H9 (cell line): Measurements from ENCODE around the gene ANKRD29. TPM values are rescaled to one million over a fixed set of nuclear protein-coding genes. Genes with fewer than 3 reads are reported as not detected.

Experiments
- DNase-seq: peaks from one replicate; pipeline ENCODE4 v3.0.0-alpha.2; 2017
- H2AFZ ChIP-seq: one replicate; pipeline ENCODE4 v1.6.1; 2013; ENCODE audit warnings: mild to moderate bottlenecking, low read length, control low read depth, moderate library complexity
- H2AK5ac ChIP-seq: 2 replicates; pipeline ENCODE4 v1.6.1; 2013; ENCODE audit warnings: low read length, control low read depth, mixed read lengths; ENCODE audit not compliant: insufficient read length
- H2BK120ac ChIP-seq: one replicate; pipeline ENCODE4 v1.6.1; 2013; ENCODE audit warnings: low read depth, mild to moderate bottlenecking, low read length, control low read depth, inconsistent platforms; ENCODE audit not compliant: poor library complexity, severe bottlenecking
- H2BK12ac ChIP-seq: 2 replicates; pipeline ENCODE4 v1.6.1; 2013; ENCODE audit warnings: low read length, control low read depth, mixed read lengths, low read depth; ENCODE audit not compliant: insufficient read length
- H2BK15ac ChIP-seq: 2 replicates; pipeline ENCODE4 v1.6.1; 2013; ENCODE audit warnings: low read depth, low read length, control low read depth
- H2BK20ac ChIP-seq: one replicate; pipeline ENCODE4 v1.6.1; 2013; ENCODE audit warnings: low read depth, mild to moderate bottlenecking, low read length, control low read depth, inconsistent platforms; ENCODE audit not compliant: poor library complexity, severe bottlenecking
- H2BK5ac ChIP-seq: 2 replicates; pipeline ENCODE4 v1.6.1; 2013; ENCODE audit warnings: low read length, control low read depth, mixed read lengths; ENCODE audit not compliant: insufficient read length
- H3K14ac ChIP-seq: 2 replicates; pipeline ENCODE4 v1.6.1; 2013; ENCODE audit warnings: low read length, control low read depth; ENCODE audit not compliant: insufficient read depth
- H3K18ac ChIP-seq: 2 replicates; pipeline ENCODE4 v1.6.1; 2013; ENCODE audit warnings: low read depth, mild to moderate bottlenecking, mixed read lengths, low read length, control low read depth; ENCODE audit not compliant: insufficient read length
- H3K23ac ChIP-seq: 2 replicates; pipeline ENCODE4 v1.6.1; 2013; ENCODE audit warnings: low read length, control low read depth, mixed read lengths, low read depth; ENCODE audit not compliant: insufficient read length
- H3K23me2 ChIP-seq: 2 replicates; pipeline ENCODE4 v1.6.1; 2013; ENCODE audit warnings: low read depth, mild to moderate bottlenecking, mixed read lengths, low read length, control low read depth; ENCODE audit not compliant: insufficient read length, poor library complexity, severe bottlenecking
- H3K27ac ChIP-seq: 2 replicates; pipeline ENCODE4 v1.5.1; 2013; ENCODE audit warnings: low read length, control low read depth, mixed read lengths, low read depth; ENCODE audit not compliant: insufficient read length
- H3K27me3 ChIP-seq: 2 replicates; pipeline ENCODE4 v1.6.1; 2013; ENCODE audit warnings: low read length, control low read depth, inconsistent platforms; ENCODE audit not compliant: insufficient read depth
- H3K4ac ChIP-seq: 2 replicates; pipeline ENCODE4 v1.6.1; 2013; ENCODE audit warnings: low read depth, mild to moderate bottlenecking, control low read depth, inconsistent platforms, low read length, moderate library complexity
- H3K4me1 ChIP-seq: 2 replicates; pipeline ENCODE4 v1.6.1; 2013; ENCODE audit warnings: low read length, control low read depth, inconsistent platforms; ENCODE audit not compliant: insufficient read depth
- H3K4me2 ChIP-seq: 2 replicates; pipeline ENCODE4 v1.6.1; 2013; ENCODE audit warnings: low read length, control low read depth, mixed read lengths; ENCODE audit not compliant: insufficient read length, insufficient read depth
- H3K56ac ChIP-seq: 2 replicates; pipeline ENCODE4 v1.6.1; 2013; ENCODE audit warnings: low read depth, mild to moderate bottlenecking, mixed read lengths, low read length, control low read depth; ENCODE audit not compliant: insufficient read length
- H3K79me1 ChIP-seq: 2 replicates; pipeline ENCODE4 v1.6.1; 2013; ENCODE audit warnings: low read depth, mild to moderate bottlenecking, moderate library complexity, low read length, control low read depth, inconsistent platforms; ENCODE audit not compliant: insufficient read depth, poor library complexity, severe bottlenecking
- H3K79me2 ChIP-seq: 2 replicates; pipeline ENCODE4 v1.6.1; 2013; ENCODE audit warnings: low read length, control low read depth, inconsistent platforms; ENCODE audit not compliant: insufficient read depth
- H3K9ac ChIP-seq: 2 replicates; pipeline ENCODE4 v1.6.1; 2013; ENCODE audit warnings: low read length, control low read depth, mixed read lengths; ENCODE audit not compliant: insufficient read length; ENCODE audit errors: extremely low read depth
- H3K9me3 ChIP-seq: one replicate; pipeline ENCODE4 v1.6.1; 2013; ENCODE audit warnings: low read depth, low read length, inconsistent platforms; ENCODE audit not compliant: control insufficient read depth
- H3T11ph ChIP-seq: one replicate; pipeline ENCODE4 v1.6.1; 2013; ENCODE audit warnings: mild to moderate bottlenecking, low read length, control low read depth, inconsistent platforms
- H4K20me1 ChIP-seq: one replicate; pipeline ENCODE4 v1.6.1; 2013; ENCODE audit not compliant: control insufficient read depth, insufficient read length, insufficient read depth
- H4K5ac ChIP-seq: 2 replicates; pipeline ENCODE4 v1.6.1; 2013; ENCODE audit warnings: low read depth, mild to moderate bottlenecking, mixed read lengths, low read length, control low read depth; ENCODE audit not compliant: insufficient read length
- H4K8ac ChIP-seq: replicated peaks from 2 replicates; pipeline ENCODE4 v1.6.1; 2013; ENCODE audit warnings: low read length, control low read depth, mixed read lengths, low read depth; ENCODE audit not compliant: insufficient read length
- H4K91ac ChIP-seq: 2 replicates; pipeline ENCODE4 v1.6.1; 2013; ENCODE audit warnings: low read depth, mild to moderate bottlenecking, moderate library complexity, mixed read lengths, low read length, control low read depth; ENCODE audit not compliant: insufficient read length
- H3K27ac Mint-ChIP-seq, 3 experiments: 2 replicates in 2 of 3; 3 replicates in 1 of 3; pipeline ENCODE4 v1.8.0; 2020 to 2021; ENCODE audit warnings: mixed read lengths in 3 of 3, mild to moderate bottlenecking in 1 of 3, moderate library complexity in 1 of 3
- H3K27me3 Mint-ChIP-seq: 2 replicates; pipeline ENCODE4 v1.8.0; 2021; ENCODE audit warnings: low read depth, mild to moderate bottlenecking, moderate library complexity, mixed read lengths
- H3K36me3 Mint-ChIP-seq, 3 experiments: 2 replicates in 2 of 3; 3 replicates in 1 of 3; pipeline ENCODE4 v1.8.0; 2020 to 2021; ENCODE audit warnings: low read depth in 3 of 3, mixed read lengths in 3 of 3; ENCODE audit not compliant: insufficient read depth in 1 of 3
- H3K4me1 Mint-ChIP-seq, 2 experiments: 2 replicates each; pipeline ENCODE4 v1.8.0; 2020; ENCODE audit warnings: mixed read lengths in 2 of 2
- H3K4me3 Mint-ChIP-seq, 2 experiments: 2 replicates in 1 of 2; 3 replicates in 1 of 2; pipeline ENCODE4 v1.8.0; 2020 to 2021; ENCODE audit warnings: mild to moderate bottlenecking in 2 of 2, mixed read lengths in 2 of 2, moderate library complexity in 1 of 2
- H3K9me3 Mint-ChIP-seq, 2 experiments: 2 replicates in 1 of 2; 3 replicates in 1 of 2; pipeline ENCODE4 v1.8.0; 2020; ENCODE audit warnings: mild to moderate bottlenecking in 2 of 2, mixed read lengths in 2 of 2, moderate library complexity in 1 of 2
- WGBS: extraction: QIAGEN DNeasy Blood & Tissue Kit; methylation state at CpG from one replicate; pipeline ENCODE4 v1.1.7; 2013; ENCODE audit warnings: missing lambda C conversion rate, low lambda C conversion rate, mixed read lengths; ENCODE audit not compliant: insufficient read length; ENCODE audit errors: extremely low coverage; 5-methylcytosine and 5-hydroxymethylcytosine counted together
- total RNA-seq: library from RNA; stranded (reverse); gene quantifications from 2 replicates; pipeline ENCODE4 v1.2.1, GENCODE V29; 2021
- TF ChIP-seq, protein P1 (sequence below): fragments of 200-600 bp; sonication (generic); conservative IDR thresholded peaks from 3 replicates; pipeline ENCODE4 v1.8.0; 2021; ENCODE audit warnings: antibody characterized with exemption, mild to moderate bottlenecking

The ANKRD29 gene
- total RNA-seq, 1 experiment from 2014 or later = 2.1 TPM

DNA sequence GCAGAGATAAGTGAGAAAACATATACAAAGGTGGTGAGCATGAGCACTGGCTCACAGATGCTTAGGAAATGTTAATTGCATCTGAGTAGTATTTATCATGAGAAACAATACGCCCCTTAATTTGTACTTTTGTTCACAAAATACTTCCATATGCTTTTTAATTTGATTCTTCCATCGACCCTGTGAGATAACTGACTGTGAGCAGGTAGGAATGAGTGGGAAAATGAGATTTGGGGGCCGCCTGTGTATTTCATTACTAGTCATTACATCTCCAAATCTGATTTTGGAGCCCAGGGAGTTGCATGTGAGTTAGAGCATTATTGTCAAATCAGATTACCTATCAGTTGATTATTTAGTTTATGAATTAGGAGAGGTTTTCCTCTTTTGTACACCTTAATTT is 39.7 kb downstream of the ANKRD29 start:
- H2BK20ac ChIP-seq = no peak overlapping the region
- no peak overlapping the region for H2AK5ac ChIP-seq
- no peak overlapping the region for H2AFZ ChIP-seq
- no peaks in the 10 kb centered on the region for H3K9me3 Mint-ChIP-seq
- H3K56ac ChIP-seq = no peak overlapping the region
- no peaks in the 10 kb centered on the region for H3K36me3 Mint-ChIP-seq
- H3K23ac ChIP-seq = no peak overlapping the region
- H3K27me3 Mint-ChIP-seq = peaks cover 44% of the 10 kb centered on the region
- H4K91ac ChIP-seq = no peak overlapping the region
- no peaks in the 10 kb centered on the region for H3K79me1 ChIP-seq
- H3T11ph ChIP-seq = no peak overlapping the region
- H4K8ac ChIP-seq = no peak overlapping the region
- H3K9ac ChIP-seq = no peak overlapping the region
- H3K4me1 Mint-ChIP-seq = peaks cover 4 to 18% of the 10 kb centered on the region in 2 experiments
- no peak overlapping the region for H3K27ac ChIP-seq
- no peak overlapping the region for H2BK120ac ChIP-seq
- no peak overlapping the region for H2BK12ac ChIP-seq
- H2BK15ac ChIP-seq = no peak overlapping the region
- no peak for DNase-seq
- TF ChIP-seq, protein P1, sequence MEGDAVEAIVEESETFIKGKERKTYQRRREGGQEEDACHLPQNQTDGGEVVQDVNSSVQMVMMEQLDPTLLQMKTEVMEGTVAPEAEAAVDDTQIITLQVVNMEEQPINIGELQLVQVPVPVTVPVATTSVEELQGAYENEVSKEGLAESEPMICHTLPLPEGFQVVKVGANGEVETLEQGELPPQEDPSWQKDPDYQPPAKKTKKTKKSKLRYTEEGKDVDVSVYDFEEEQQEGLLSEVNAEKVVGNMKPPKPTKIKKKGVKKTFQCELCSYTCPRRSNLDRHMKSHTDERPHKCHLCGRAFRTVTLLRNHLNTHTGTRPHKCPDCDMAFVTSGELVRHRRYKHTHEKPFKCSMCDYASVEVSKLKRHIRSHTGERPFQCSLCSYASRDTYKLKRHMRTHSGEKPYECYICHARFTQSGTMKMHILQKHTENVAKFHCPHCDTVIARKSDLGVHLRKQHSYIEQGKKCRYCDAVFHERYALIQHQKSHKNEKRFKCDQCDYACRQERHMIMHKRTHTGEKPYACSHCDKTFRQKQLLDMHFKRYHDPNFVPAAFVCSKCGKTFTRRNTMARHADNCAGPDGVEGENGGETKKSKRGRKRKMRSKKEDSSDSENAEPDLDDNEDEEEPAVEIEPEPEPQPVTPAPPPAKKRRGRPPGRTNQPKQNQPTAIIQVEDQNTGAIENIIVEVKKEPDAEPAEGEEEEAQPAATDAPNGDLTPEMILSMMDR = no peak
- H2BK5ac ChIP-seq = no peak overlapping the region
- no peaks in the 10 kb centered on the region for H3K79me2 ChIP-seq
- H3K4ac ChIP-seq = no peak overlapping the region
- no peak overlapping the region for H3K4me2 ChIP-seq
- no CpG with 5 or more reads among the region's 3 CpGs for WGBS
- H3K27me3 ChIP-seq = peaks cover 7% of the 10 kb centered on the region; the same call in 1 of the 2 replicates
- no peak overlapping the region for H4K5ac ChIP-seq
- H3K14ac ChIP-seq = no peak overlapping the region
- H3K27ac Mint-ChIP-seq = no peak overlapping the region
- H4K20me1 ChIP-seq = no peaks in the 10 kb centered on the region
- H3K18ac ChIP-seq = no peak overlapping the region
- no peaks in the 10 kb centered on the region for H3K9me3 ChIP-seq
- peaks cover 12% of the 10 kb centered on the region for H3K23me2 ChIP-seq
- H3K4me3 Mint-ChIP-seq = no peak overlapping the region
- no peaks in the 10 kb centered on the region; the same call in 1 of the 2 replicates for H3K4me1 ChIP-seq
